CD4-positive, alpha-beta T cell (primary cell): ENCODE measurements around the gene PHACTR3. TPM values are rescaled to one million over a fixed set of nuclear protein-coding genes. Genes with fewer than 3 reads are reported as not detected.

Experiments
- ATAC-seq: fragments of 200-7000 bp; cut with Tn5 transposase; one replicate; pipeline ENCODE4 v1.10.0; 2022; ENCODE audit warnings: mild to moderate bottlenecking; ENCODE audit not compliant: poor library complexity
- CTCF ChIA-PET: fragments of 350-600 bp; sonication (Branson Sonifier 250); formaldehyde crosslinking; loops from one replicate; lab custom pipeline; 2021; ENCODE audit warnings: antibody characterized with exemption, inconsistent platforms; lab: Charles Lee
- POLR2A ChIA-PET: fragments of 350-600 bp; sonication (Branson Sonifier 250); formaldehyde crosslinking; loops from one replicate; lab custom pipeline; 2021; ENCODE audit warnings: antibody characterized with exemption, inconsistent platforms; lab: Charles Lee
- DNase-seq, 14 experiments: peaks; one replicate each; pipeline ENCODE4 v3.0.0-alpha.2; 2013 to 2020; ENCODE audit warnings: mixed read lengths in 2 of 14
- H3K27ac ChIP-seq, 2 donors: one replicate each; pipeline versions ENCODE4 v1.5.1 to v1.7.0; 2013; ENCODE audit warnings: low read length in 2 of 2, low read depth in 1 of 2, mild to moderate bottlenecking in 1 of 2
- H3K27me3 ChIP-seq, 2 experiments: 1 replicate in 1 of 2; 2 replicates in 1 of 2; pipeline versions ENCODE4 v1.6.1 to v1.7.0; 2013; ENCODE audit warnings: low read length in 2 of 2, control low read depth in 1 of 2, mild to moderate bottlenecking in 1 of 2, moderate library complexity in 1 of 2; ENCODE audit not compliant: insufficient read depth in 2 of 2, control insufficient read depth in 1 of 2
- H3K36me3 ChIP-seq: one replicate; pipeline ENCODE4 v1.6.1; 2013; ENCODE audit warnings: low read length, control low read depth; ENCODE audit not compliant: insufficient read depth
- H3K4me1 ChIP-seq: one replicate; pipeline ENCODE4 v1.6.1; 2013; ENCODE audit warnings: low read length, control low read depth; ENCODE audit not compliant: insufficient read depth
- H3K4me3 ChIP-seq: one replicate; pipeline ENCODE4 v1.5.1; 2013; ENCODE audit warnings: mild to moderate bottlenecking, low read length, moderate library complexity
- H3K9me3 ChIP-seq, 2 experiments: 1 replicate in 1 of 2; 2 replicates in 1 of 2; pipeline versions ENCODE4 v1.6.1 to v1.7.0; 2013; ENCODE audit warnings: low read length in 2 of 2, mild to moderate bottlenecking in 2 of 2, control low read depth in 1 of 2, moderate library complexity in 1 of 2; ENCODE audit not compliant: control insufficient read depth in 1 of 2, insufficient read depth in 1 of 2
- H3K27ac Mint-ChIP-seq: one replicate; pipeline ENCODE4 v1.8.0; 2020; ENCODE audit warnings: mixed read lengths
- H3K27me3 Mint-ChIP-seq: one replicate; pipeline ENCODE4 v1.8.0; 2021; ENCODE audit warnings: mixed read lengths
- H3K36me3 Mint-ChIP-seq: one replicate; pipeline ENCODE4 v1.8.0; 2021; ENCODE audit warnings: low read depth, mixed read lengths
- H3K4me1 Mint-ChIP-seq: one replicate; pipeline ENCODE4 v1.8.0; 2021; ENCODE audit warnings: low read depth, mixed read lengths
- H3K4me3 Mint-ChIP-seq: one replicate; pipeline ENCODE4 v1.8.0; 2020; ENCODE audit warnings: mild to moderate bottlenecking, mixed read lengths
- H3K9me3 Mint-ChIP-seq: one replicate; pipeline ENCODE4 v1.8.0; 2020; ENCODE audit warnings: mixed read lengths
- CTCF ChIP-seq: fragments of 200-600 bp; IDR thresholded peaks from one replicate; pipeline ENCODE4 v1.8.0; 2022; ENCODE audit warnings: antibody characterized with exemption, mild to moderate bottlenecking
- intact Hi-C, 2 experiments: fragments of 100-400 bp; cut with DNase I in 1 of 2; cut with micrococcal nuclease in 1 of 2; formaldehyde crosslinking; loops; one replicate each; pipeline versions ENCODE4 v1.15.1 to v1.9.0; 2023 to 2025; cut with DNase I, micrococcal nuclease
- total RNA-seq, 174 experiments: library from RNA in 2 of 174; stranded (reverse) in 2 of 174; gene quantifications; one replicate each; pipeline ENCODE4 v1.2.3 and lab custom pipeline; 2021 to 2026

Gene PHACTR3
- total RNA-seq, 2 experiments from 2014 or later = not detected

DNA sequence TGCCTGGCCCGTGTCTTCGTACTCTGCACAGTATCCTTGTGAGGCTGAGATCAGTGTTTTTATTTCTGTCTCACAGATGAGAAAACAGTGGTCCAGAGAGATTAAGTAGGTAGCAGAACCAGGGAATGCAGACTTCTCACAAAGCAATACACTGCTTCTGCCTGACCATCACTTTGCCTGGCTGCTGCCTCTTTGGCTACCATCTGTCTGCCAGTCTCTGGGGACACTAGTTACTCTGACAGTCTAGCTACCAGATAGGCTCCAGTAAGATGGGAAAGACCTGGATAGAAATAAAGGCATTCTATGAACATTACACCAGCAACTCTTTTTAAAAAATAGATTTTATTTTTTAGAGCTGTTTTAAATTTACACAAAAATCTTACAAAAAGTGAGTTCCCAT lies 96.9 kb downstream of the PHACTR3 start:
- H3K9me3 ChIP-seq = no peaks in the 10 kb centered on the region
- Mint-ChIP-seq H3K4me1 (no peaks in the 10 kb centered on the region), H3K36me3 (no peaks in the 10 kb centered on the region), H3K27ac (no peak overlapping the region), H3K9me3 (no peaks in the 10 kb centered on the region), H3K4me3 (no peak overlapping the region), H3K27me3 (peaks cover 9% of the 10 kb centered on the region)
- POLR2A ChIA-PET = no interaction called here
- TF ChIP-seq CTCF = no peak
- CTCF ChIA-PET = no interaction called here
- no peak for DNase-seq
- ATAC-seq = no peak
- H3K27me3 ChIP-seq = no peaks in the 10 kb centered on the region
- intact Hi-C loops = no loop called here
- no peaks in the 10 kb centered on the region for H3K4me1 ChIP-seq
- H3K36me3 ChIP-seq = no peaks in the 10 kb centered on the region
- no peak overlapping the region for H3K27ac ChIP-seq
- no peak overlapping the region for H3K4me3 ChIP-seq

DNA sequence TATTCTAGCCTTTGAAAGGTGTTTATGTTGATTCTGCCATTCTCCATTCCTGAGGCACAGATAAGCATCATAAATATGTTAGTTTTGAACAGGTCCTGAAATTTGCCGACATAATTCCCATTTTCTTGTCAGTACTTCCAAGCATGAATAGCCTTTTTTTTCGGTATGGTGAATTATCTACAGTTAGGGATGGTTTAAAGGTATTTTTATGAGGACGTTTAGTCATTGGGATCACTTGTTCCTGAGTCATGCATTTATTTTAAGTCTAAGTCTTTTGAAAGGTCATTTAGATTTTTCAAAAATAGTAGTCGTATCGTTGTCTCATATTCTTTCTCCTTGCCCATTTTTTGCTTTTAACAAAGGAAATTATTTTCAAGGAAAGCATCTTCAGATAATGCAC lies 98.7 kb downstream of the PHACTR3 start:
- Mint-ChIP-seq H3K4me1 (no peaks in the 10 kb centered on the region), H3K27me3 (peaks cover 11% of the 10 kb centered on the region), H3K9me3 (no peaks in the 10 kb centered on the region), H3K27ac (no peak overlapping the region), H3K4me3 (no peak overlapping the region), H3K36me3 (no peaks in the 10 kb centered on the region)
- intact Hi-C loops = no loop called here
- Histone ChIP-seq H3K4me1 (no peaks in the 10 kb centered on the region), H3K9me3 (peaks cover 0 to 8% of the 10 kb centered on the region in 2 experiments), H3K27ac (no peak overlapping the region), H3K4me3 (no peak overlapping the region), H3K27me3 (no peaks in the 10 kb centered on the region), H3K36me3 (no peaks in the 10 kb centered on the region)
- ChIA-PET POLR2A (no interaction called here), CTCF (no interaction called here)
- TF ChIP-seq CTCF = no peak
- no peak for ATAC-seq
- no peak for DNase-seq

- CTCF ChIA-PET = no interaction called here
These were observed 101.5 kb downstream of the PHACTR3 start for GRCh38 chr20:59705651-59706399.

More at GRCh38 chr20:59705651-59706399, 101.5 kb downstream of the PHACTR3 start:
- Histone ChIP-seq H3K27me3 (no peaks in the 10 kb centered on the region), H3K4me1 (no peaks in the 10 kb centered on the region), H3K27ac (no peak overlapping the region), H3K4me3 (no peak overlapping the region), H3K9me3 (peaks cover 0 to 11% of the 10 kb centered on the region in 2 experiments), H3K36me3 (no peaks in the 10 kb centered on the region)
- no peak for TF ChIP-seq CTCF
- H3K9me3 Mint-ChIP-seq = no peaks in the 10 kb centered on the region
- no peaks in the 10 kb centered on the region for H3K36me3 Mint-ChIP-seq
- intact Hi-C loops = no loop called here
- H3K4me3 Mint-ChIP-seq = no peak overlapping the region
- no peak for ATAC-seq
- no peak overlapping the region for H3K27ac Mint-ChIP-seq
- no peaks in the 10 kb centered on the region for H3K4me1 Mint-ChIP-seq
- POLR2A ChIA-PET = no interaction called here
- DNase-seq = no peak
- H3K27me3 Mint-ChIP-seq = peaks cover 14% of the 10 kb centered on the region
